ENCODE results near the gene SERBP1. TPM values are rescaled to one million over a fixed set of nuclear protein-coding genes. Genes with fewer than 3 reads are reported as not detected.
A peak's percentile ranks its signal among the peaks of the same experiment; 100 is the strongest.
"Not testable (repeated sequence)": the region's sequence is repeated elsewhere in the genome, so short reads cannot be mapped to it uniquely, and the experiment has no call there.

The SERBP1 gene
- total RNA-seq, 2 donors from 2014 or later, result 354 to 447 TPM

DNA sequence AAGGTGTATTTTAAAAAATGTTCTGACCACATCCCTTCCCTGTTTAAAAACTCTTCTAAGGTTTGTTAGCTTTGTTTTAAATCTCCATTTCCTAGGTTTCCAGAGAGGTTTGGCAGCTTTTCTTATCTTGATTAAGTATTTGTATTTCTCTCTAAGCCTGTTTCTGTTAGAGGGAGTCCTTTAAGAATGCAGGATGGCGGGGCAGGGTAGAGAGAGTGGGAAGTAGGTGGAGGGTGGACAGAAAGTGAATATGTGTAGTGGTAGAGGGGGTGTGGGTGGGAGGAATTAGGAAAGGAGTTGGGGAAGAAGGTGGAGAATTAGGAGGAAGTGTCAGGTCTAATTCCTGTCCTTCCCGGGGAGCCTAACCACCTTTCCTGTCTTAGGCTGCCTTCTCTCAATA, 21.2 kb upstream of the SERBP1 start:
- no peak for ATAC-seq
- no peaks in the 10 kb centered on the region for H3K36me3 Mint-ChIP-seq

DNA sequence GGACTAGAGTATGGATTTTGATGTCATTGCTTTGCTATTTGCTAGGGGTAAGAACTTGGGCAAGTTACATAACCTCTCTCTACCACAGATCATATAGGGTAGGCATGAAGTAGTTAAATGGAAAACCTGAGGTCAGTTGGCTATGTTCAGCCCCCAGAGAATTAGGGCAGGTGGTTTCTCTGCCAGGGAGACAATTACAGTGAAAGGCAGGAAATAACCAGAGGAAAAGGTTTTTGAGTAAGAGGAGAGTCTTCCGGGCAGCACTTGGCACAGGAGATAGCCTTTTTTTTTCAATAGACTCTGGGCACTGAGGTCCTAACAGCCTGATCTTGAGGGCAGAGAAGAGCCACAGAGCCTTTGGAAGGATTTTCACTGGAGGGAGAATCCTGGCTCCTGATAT, 16.7 kb upstream of the SERBP1 start:
- ATAC-seq, result no peak
- no peak for DNase-seq (ENCODE audit: low spot score in 2 of 2)
- no peak overlapping the region for H3K27ac Mint-ChIP-seq
- peaks cover 0 to 3% of the 10 kb centered on the region in 2 donors for H3K9me3 Mint-ChIP-seq
- peaks cover 0 to 4% of the 10 kb centered on the region in 2 donors for H3K36me3 Mint-ChIP-seq

More for the DNA sequence above, 21.2 kb upstream of the SERBP1 start:
- DNase-seq (ENCODE audit: low spot score in 2 of 2), result no peak
- H3K27ac Mint-ChIP-seq, result no peak overlapping the region
- no peaks in the 10 kb centered on the region for H3K9me3 Mint-ChIP-seq

DNA sequence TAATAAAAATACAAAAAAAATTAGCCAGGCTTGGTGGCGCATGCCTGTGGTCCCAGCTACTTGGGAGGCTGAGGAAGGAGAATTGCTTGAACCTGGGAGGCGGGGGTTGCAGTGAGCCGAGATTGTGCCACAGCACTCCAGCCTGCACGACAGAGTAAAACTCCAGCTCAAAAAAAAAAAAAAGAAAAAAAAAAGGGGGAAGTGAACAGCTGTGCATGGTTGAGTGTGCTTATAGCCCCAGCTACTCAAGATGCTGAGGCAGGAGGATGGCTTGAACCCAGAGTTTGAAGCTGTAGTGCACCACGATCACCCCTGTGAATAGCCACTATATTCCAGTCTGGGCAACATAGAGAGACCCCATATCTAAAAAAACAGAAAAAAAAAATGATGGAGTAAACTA, 15.8 kb upstream of the SERBP1 start:
- not testable (repeated sequence) for H3K9me3 Mint-ChIP-seq; H3K27ac Mint-ChIP-seq; H3K36me3 Mint-ChIP-seq; ATAC-seq; DNase-seq (ENCODE audit: low spot score in 2 of 2)

DNA sequence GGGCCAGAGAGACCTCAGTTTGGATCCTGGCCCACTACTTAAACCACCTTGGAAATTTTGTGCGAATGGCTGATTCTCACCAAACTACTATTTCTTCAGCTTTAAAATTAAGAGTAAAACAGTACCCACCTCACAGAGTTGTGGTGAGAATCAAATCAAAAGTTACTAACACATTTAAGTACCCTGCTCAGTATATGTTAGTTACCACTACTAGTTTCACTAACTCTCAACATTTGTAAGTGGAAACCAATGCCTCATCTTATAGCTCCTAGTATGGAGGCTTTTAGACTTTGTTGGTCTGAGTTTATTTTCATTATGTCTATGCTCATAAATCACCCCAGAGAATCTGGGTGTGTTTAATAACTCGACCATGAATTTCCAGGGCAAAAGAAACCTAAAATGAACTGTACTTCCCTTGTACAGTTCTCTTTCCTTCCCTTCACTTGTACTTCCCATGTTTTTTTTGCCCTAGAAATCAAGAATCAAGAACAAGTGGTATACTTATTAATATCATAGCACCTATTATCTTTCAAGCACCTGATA, 11.6 kb upstream of the SERBP1 start:
- ATAC-seq, result peak; percentile 93 to 99

DNA sequence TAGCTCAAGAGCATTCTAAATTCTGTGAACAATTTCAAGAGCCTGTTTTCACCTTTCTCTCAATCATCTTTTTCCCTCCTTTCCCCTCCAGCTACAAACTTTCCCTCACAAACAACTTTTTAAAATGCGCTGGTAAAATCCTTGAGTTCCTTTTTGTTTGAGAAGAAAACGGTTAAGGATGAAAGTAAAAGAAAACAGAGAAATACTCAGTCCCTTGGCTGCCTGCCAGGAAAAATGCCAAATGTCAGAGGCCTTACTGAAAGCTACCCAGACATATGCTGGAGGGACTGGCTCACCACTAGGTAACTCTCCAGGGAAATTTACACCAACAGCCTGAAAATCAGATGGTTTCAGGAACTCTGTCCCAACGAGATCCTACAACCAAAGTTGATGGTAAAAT, 11.0 kb upstream of the SERBP1 start:
- peaks cover 0 to 8% of the 10 kb centered on the region in 2 donors for H3K9me3 Mint-ChIP-seq
- H3K36me3 Mint-ChIP-seq, result peaks cover 0 to 4% of the 10 kb centered on the region in 2 donors
- ATAC-seq (peak; percentile 16 to 65), DNase-seq (ENCODE audit: low spot score in 2 of 2) (peak in 1 of 2 donors; percentile 53)
- H3K27ac Mint-ChIP-seq, result peak overlapping the region; percentile 57 to 74

More for the DNA sequence above, 11.6 kb upstream of the SERBP1 start:
- H3K36me3 Mint-ChIP-seq, result peaks cover 0 to 4% of the 10 kb centered on the region in 2 donors
- H3K9me3 Mint-ChIP-seq, result peaks cover 0 to 8% of the 10 kb centered on the region in 2 donors
- H3K27ac Mint-ChIP-seq, result peak overlapping the region; percentile 57 to 74
- DNase-seq (ENCODE audit: low spot score in 2 of 2), result no peak

DNA sequence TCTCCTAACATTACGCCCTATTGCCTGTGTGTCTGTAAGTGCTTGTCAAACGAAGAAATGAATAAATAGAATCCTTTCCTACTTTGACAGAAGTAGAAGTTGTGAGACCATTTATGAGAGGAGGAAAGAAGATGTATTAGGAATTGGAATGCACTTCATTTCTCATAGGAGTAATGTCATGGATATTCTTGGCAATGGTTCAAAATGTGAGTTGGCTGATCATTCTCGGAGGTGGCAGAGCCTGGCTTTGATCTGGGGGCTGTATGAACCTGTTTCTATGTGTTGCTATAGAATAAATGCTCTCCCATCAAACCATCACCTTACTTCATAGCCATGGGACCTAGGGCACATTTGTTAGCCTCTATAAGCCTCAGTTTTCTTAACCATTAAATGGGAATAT, 10.1 kb upstream of the SERBP1 start:
- peaks cover 0 to 4% of the 10 kb centered on the region in 2 donors for H3K36me3 Mint-ChIP-seq
- peaks cover 0 to 8% of the 10 kb centered on the region in 2 donors for H3K9me3 Mint-ChIP-seq
- H3K27ac Mint-ChIP-seq, result peak overlapping the region; percentile 30 to 74
- ATAC-seq, result no peak
- DNase-seq (ENCODE audit: low spot score in 2 of 2), result no peak

- H3K36me3 Mint-ChIP-seq, result peaks cover 0 to 4% of the 10 kb centered on the region in 2 donors
- DNase-seq (ENCODE audit: low spot score in 2 of 2) (no peak), ATAC-seq (no peak)
- H3K27ac Mint-ChIP-seq, result no peak overlapping the region
- H3K9me3 Mint-ChIP-seq, result peaks cover 0 to 8% of the 10 kb centered on the region in 2 donors
Observed at GRCh38 chr1:67439277-67440029, 9.3 kb upstream of the SERBP1 start.

- DNase-seq (ENCODE audit: low spot score in 2 of 2) (no peak), ATAC-seq (no peak)
- no peak overlapping the region for H3K27ac Mint-ChIP-seq
- H3K36me3 Mint-ChIP-seq, result peaks cover 0 to 4% of the 10 kb centered on the region in 2 donors
- H3K9me3 Mint-ChIP-seq, result peaks cover 0 to 8% of the 10 kb centered on the region in 2 donors
Observed at GRCh38 chr1:67437961-67438360, 7.8 kb upstream of the SERBP1 start.

GRCh38 chr1:67436511-67437055, 6.4 kb upstream of the SERBP1 start:
- peaks cover 0 to 5% of the 10 kb centered on the region in 2 donors for H3K36me3 Mint-ChIP-seq
- H3K9me3 Mint-ChIP-seq, result peaks cover 0 to 5% of the 10 kb centered on the region in 2 donors
- DNase-seq (ENCODE audit: low spot score in 2 of 2) (no peak), ATAC-seq (no peak)
- H3K27ac Mint-ChIP-seq, result no peak overlapping the region

DNA sequence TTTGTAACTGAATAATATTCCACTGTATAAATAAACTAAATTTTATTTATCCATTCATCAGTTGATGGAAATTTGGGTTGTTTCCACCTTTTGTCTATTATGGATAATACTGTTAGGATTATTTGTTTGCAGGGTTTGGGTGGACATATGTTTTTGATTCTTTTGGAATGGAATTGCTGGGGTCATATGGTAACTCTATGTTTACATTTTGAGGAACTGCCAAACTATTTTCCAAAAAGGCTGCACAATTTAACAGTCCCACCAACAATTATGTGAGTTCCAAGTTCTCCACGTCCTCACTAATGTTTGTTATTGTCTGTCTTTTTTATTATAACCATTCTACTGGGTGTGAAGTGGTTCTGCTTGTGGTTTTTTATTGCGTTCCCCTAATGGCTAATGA, 4.3 kb upstream of the SERBP1 start:
- no peak for DNase-seq (ENCODE audit: low spot score in 2 of 2)
- Mint-ChIP-seq H3K36me3 (peaks cover 10 to 20% of the 10 kb centered on the region in 2 donors), H3K9me3 (peaks cover 0 to 2% of the 10 kb centered on the region in 2 donors), H3K27ac (peak overlapping the region in 1 of 2 donors; percentile 90)
- no peak for ATAC-seq

- Mint-ChIP-seq H3K36me3 (peaks cover 17 to 27% of the 10 kb centered on the region in 2 donors), H3K27ac (peak overlapping the region in 1 of 2 donors; percentile 90), H3K9me3 (no peaks in the 10 kb centered on the region)
- ATAC-seq (no peak), DNase-seq (ENCODE audit: low spot score in 2 of 2) (no peak)
Observed at GRCh38 chr1:67433837-67434236, 3.6 kb upstream of the SERBP1 start.

DNA sequence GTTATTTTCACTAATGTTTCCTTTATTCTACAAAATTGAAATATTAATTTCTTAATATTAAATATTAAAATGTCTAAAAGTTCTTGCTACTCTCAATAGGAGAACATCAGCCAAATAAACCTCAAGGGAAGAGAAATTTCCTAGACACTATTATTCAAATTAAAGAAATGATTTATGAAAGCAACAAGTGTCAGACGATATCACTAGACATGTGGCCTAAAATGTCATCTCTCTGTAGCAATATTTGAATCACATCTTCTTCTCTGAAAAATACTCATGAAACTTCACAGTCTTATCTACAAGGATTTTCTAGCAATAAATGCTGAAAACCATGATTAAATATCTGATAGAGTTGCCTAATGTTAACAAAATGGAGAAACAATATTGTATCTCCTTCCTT, 2.5 kb upstream of the SERBP1 start:
- no peaks in the 10 kb centered on the region for H3K9me3 Mint-ChIP-seq
- ATAC-seq (no peak), DNase-seq (ENCODE audit: low spot score in 2 of 2) (no peak)
- H3K27ac Mint-ChIP-seq, result peak overlapping the region in 1 of 2 donors; percentile 90
- peaks cover 28 to 37% of the 10 kb centered on the region in 2 donors for H3K36me3 Mint-ChIP-seq

- DNase-seq (ENCODE audit: low spot score in 2 of 2) (no peak), ATAC-seq (no peak)
- Mint-ChIP-seq H3K36me3 (peaks cover 35 to 44% of the 10 kb centered on the region in 2 donors), H3K9me3 (no peaks in the 10 kb centered on the region), H3K27ac (peak overlapping the region; percentile 84 to 97)
Observed at GRCh38 chr1:67431869-67432578, 1.8 kb upstream of the SERBP1 start.

- peak overlapping the region; percentile 97 to 100 for H3K27ac Mint-ChIP-seq
- ATAC-seq, result no peak
- peaks cover 41 to 48% of the 10 kb centered on the region in 2 donors for H3K36me3 Mint-ChIP-seq
- DNase-seq (ENCODE audit: low spot score in 2 of 2), result no peak
- no peaks in the 10 kb centered on the region for H3K9me3 Mint-ChIP-seq
Observed at GRCh38 chr1:67431156-67431765, 1.1 kb upstream of the SERBP1 start.

DNA sequence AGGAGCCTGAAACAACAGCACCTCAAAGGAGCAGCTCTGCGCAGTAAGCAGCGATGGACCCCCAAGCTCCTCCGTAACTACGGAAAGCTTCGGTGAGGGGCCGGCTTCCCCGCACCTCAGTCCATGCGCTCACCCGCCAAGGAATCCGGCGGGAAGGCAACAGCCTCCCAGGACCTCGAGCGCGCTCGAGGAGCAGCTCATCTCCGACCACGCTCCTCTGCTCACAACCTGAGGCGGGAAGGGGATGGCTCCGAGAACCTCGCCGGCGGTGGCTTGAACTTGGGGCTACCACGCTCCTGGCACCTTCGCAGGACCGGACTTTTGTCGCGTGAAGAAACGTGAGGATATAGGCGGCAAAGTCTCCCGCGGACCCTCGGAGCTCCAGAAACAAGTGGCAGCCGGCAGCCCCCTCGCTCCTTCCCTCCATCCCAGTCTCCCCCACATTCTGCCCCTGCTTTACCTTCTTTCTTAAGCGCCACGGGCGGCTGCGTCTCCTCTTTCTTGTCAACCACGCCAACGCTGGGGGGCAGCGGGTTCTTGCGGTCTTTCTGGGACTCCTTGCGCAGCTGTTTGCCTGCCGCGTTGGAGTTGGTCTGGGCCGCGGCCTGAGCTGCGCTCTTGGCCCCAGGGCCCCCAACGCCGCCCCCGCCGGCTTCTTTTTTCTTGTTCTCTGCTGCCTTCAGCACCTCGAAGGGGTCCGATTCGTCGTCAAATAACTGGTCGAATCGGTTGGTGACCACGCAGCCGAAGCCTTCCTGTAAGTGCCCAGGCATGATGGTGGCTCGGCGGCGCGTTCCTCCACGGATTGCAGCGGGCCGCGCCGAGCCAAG, 459 bp downstream of the SERBP1 start:
- DNase-seq (ENCODE audit: low spot score in 2 of 2) (peak; percentile 25 to 65), ATAC-seq (peak; percentile 1 to 3)
- Mint-ChIP-seq H3K27ac (peak overlapping the region; percentile 97 to 100), H3K9me3 (no peaks in the 10 kb centered on the region), H3K36me3 (peaks cover 56 to 62% of the 10 kb centered on the region in 2 donors)

Measured in activated naive CD4-positive, alpha-beta T cell treated with anti-CD3 and anti-CD28 coated beads, Interleukin-2, amount 50 U/mL, for 72 hours (primary cell).